Stimulated activated CD8-positive, alpha-beta memory T cell treated with anti-CD3 and anti-CD28 coated beads, Interleukin-15, amount 100 ng/mL, for 48 hours (primary cell): ENCODE results near the gene ABL2.
"Not testable (repeated sequence)": the region's sequence is repeated elsewhere in the genome, so short reads cannot be mapped to it uniquely, and the experiment has no call there.

ENCODE experiments used
- DNase-seq, 2 donors: peaks; one replicate each; pipeline ENCODE4 v3.0.0-alpha.2; 2020; ENCODE audit warnings: low read depth in 2 of 2

ABL2 gene

GRCh38 chr1:179169616-179170467 is 59.6 kb downstream of the ABL2 start:
- no peak for DNase-seq

GRCh38 chr1:179168536-179168935 is 60.9 kb downstream of the ABL2 start:
- no peak for DNase-seq

- DNase-seq: no peak
Observed at GRCh38 chr1:179167955-179168354, 61.5 kb downstream of the ABL2 start.

GRCh38 chr1:179167418-179167777 is 62.1 kb downstream of the ABL2 start:
- no peak for DNase-seq

- no peak for DNase-seq
Observed at GRCh38 chr1:179166663-179167417, 62.6 kb downstream of the ABL2 start.

GRCh38 chr1:179164494-179164893 is 65.0 kb downstream of the ABL2 start:
- no peak for DNase-seq

- no peak for DNase-seq
Observed at GRCh38 chr1:179156708-179157107, 72.8 kb downstream of the ABL2 start.

GRCh38 chr1:179156026-179156425 is 73.5 kb downstream of the ABL2 start:
- DNase-seq: no peak

- no peak for DNase-seq
Observed at GRCh38 chr1:179155615-179156014, 73.9 kb downstream of the ABL2 start.

- DNase-seq: no peak
Observed at GRCh38 chr1:179154437-179154836, 75.0 kb downstream of the ABL2 start.

GRCh38 chr1:179153217-179153616 is 76.3 kb downstream of the ABL2 start:
- no peak for DNase-seq

- no peak for DNase-seq
Observed at GRCh38 chr1:179151908-179152682, 77.4 kb downstream of the ABL2 start.

GRCh38 chr1:179146911-179147310 is 82.6 kb downstream of the ABL2 start:
- DNase-seq: no peak

GRCh38 chr1:179146476-179146875 is 83.0 kb downstream of the ABL2 start:
- no peak for DNase-seq

- DNase-seq: no peak
Observed at GRCh38 chr1:179145521-179145920, 84.0 kb downstream of the ABL2 start.

- DNase-seq: no peak
Observed at GRCh38 chr1:179144626-179145025, 84.9 kb downstream of the ABL2 start.

GRCh38 chr1:179143322-179143721 is 86.2 kb downstream of the ABL2 start:
- no peak for DNase-seq

- no peak for DNase-seq
Observed at GRCh38 chr1:179142889-179143299, 86.6 kb downstream of the ABL2 start.

GRCh38 chr1:179141592-179142251 is 87.8 kb downstream of the ABL2 start:
- DNase-seq: no peak

- DNase-seq: not testable (repeated sequence)
Observed at GRCh38 chr1:179138755-179139154, 90.7 kb downstream of the ABL2 start.

- DNase-seq: no peak
Observed at GRCh38 chr1:179137617-179138255, 91.7 kb downstream of the ABL2 start.
